Measurements from ENCODE around the gene ITGBL1.

- TF ChIP-seq CTCF (IDR thresholded peaks at IDR 0.05; ENCODE audit: insufficient read depth, low read length, poor library complexity, severe bottlenecking) (no peak), EZH2phosphoT487 (conservative IDR thresholded peaks at IDR 0.05; ENCODE audit: low read length) (no peak)
Measured at GRCh38 chr13:101736566-101736965, 284.1 kb downstream of the ITGBL1 start.
